HepG2 (cell line): ENCODE measurements around the gene INA. TPM values are rescaled to one million over a fixed set of nuclear protein-coding genes. Genes with fewer than 3 reads are reported as not detected.
A peak's percentile ranks its signal among the peaks of the same experiment; 100 is the strongest.

Experiments
- BORCS8-MEF2B ChIP-seq: sonication (generic); formaldehyde crosslinking; IDR thresholded peaks from 2 replicates; pipeline ENCODE4 v1.8.0; 2022; ENCODE audit warnings: mild to moderate bottlenecking, missing genetic modification reagents
- CBX2 ChIP-seq, 2 experiments: fragments of 200-600 bp in 1 of 2; sonication (generic); formaldehyde crosslinking in 1 of 2; IDR thresholded peaks; 2 replicates each; pipeline versions ENCODE4 v1.7.0 to v1.8.1; 2018 to 2022; ENCODE audit warnings: low read depth in 2 of 2, low read length in 1 of 2, mild to moderate bottlenecking in 1 of 2, missing genetic modification reagents in 1 of 2
- CEBPG ChIP-seq: IDR thresholded peaks from 2 replicates; pipeline ENCODE4 v1.6.1; 2016
- CENPX ChIP-seq: sonication (generic); formaldehyde crosslinking; IDR thresholded peaks from 2 replicates; pipeline ENCODE4 v1.9.0; 2021; ENCODE audit warnings: mild to moderate bottlenecking, missing genetic modification reagents, moderate library complexity
- JUN ChIP-seq: sonication (generic); formaldehyde crosslinking; IDR thresholded peaks from 2 replicates; pipeline ENCODE4 v1.4.0; 2020; ENCODE audit warnings: mild to moderate bottlenecking, missing genetic modification reagents
- MEIS2 ChIP-seq: sonication (generic); formaldehyde crosslinking; IDR thresholded peaks from 2 replicates; pipeline ENCODE4 v1.9.0; 2021; ENCODE audit warnings: mild to moderate bottlenecking, missing genetic modification reagents
- MYC ChIP-seq: sonication (generic); formaldehyde crosslinking; IDR thresholded peaks from 2 replicates; pipeline ENCODE4 v1.9.0; 2021; ENCODE audit warnings: missing genetic modification reagents, borderline replicate concordance
- NFYB ChIP-seq: sonication (generic); formaldehyde crosslinking; IDR thresholded peaks from 2 replicates; pipeline ENCODE4 v1.4.0; 2020; ENCODE audit warnings: missing genetic modification reagents
- POLR2G ChIP-seq: fragments of 200-400 bp; formaldehyde crosslinking; IDR thresholded peaks from 2 replicates; pipeline ENCODE4 v1.6.1; 2018; ENCODE audit warnings: mild to moderate bottlenecking, low read depth, low read length, moderate library complexity
- PTBP1 ChIP-seq: fragments of 200-400 bp; formaldehyde crosslinking; IDR thresholded peaks from 2 replicates; pipeline ENCODE4 v1.6.1; 2018; ENCODE audit warnings: low read length, low read depth; ENCODE audit not compliant: poor library complexity, severe bottlenecking
- SALL1 ChIP-seq: sonication (generic); formaldehyde crosslinking; IDR thresholded peaks from 2 replicates; pipeline ENCODE4 v1.8.0; 2022; ENCODE audit warnings: mild to moderate bottlenecking, missing genetic modification reagents
- SETDB1 ChIP-seq: sonication (generic); formaldehyde crosslinking; IDR thresholded peaks from 2 replicates; pipeline ENCODE4 v1.5.1; 2020; ENCODE audit warnings: missing genetic modification reagents, mild to moderate bottlenecking, borderline replicate concordance
- SPEN ChIP-seq: sonication (generic); formaldehyde crosslinking; IDR thresholded peaks from 2 replicates; pipeline ENCODE4 v1.5.1; 2020; ENCODE audit warnings: low read depth, mild to moderate bottlenecking, missing genetic modification reagents
- TRIM24 ChIP-seq: sonication (generic); formaldehyde crosslinking; IDR thresholded peaks from 2 replicates; pipeline ENCODE4 v1.8.0; 2022; ENCODE audit warnings: mild to moderate bottlenecking, missing genetic modification reagents
- ZEB1 ChIP-seq: IDR thresholded peaks from 2 replicates; pipeline ENCODE4 v1.6.1; 2012; ENCODE audit warnings: mild to moderate bottlenecking, low read depth, inconsistent platforms; ENCODE audit not compliant: insufficient replicate concordance
- ZNF17 ChIP-seq: sonication (generic); formaldehyde crosslinking; IDR thresholded peaks from 2 replicates; pipeline ENCODE4 v1.5.0; 2020; ENCODE audit warnings: mild to moderate bottlenecking, missing genetic modification reagents
- ZNF224 ChIP-seq: sonication (generic); formaldehyde crosslinking; IDR thresholded peaks from 2 replicates; pipeline ENCODE4 v1.5.0; 2020; ENCODE audit warnings: mild to moderate bottlenecking, missing genetic modification reagents
- ZNF234 ChIP-seq: sonication (generic); formaldehyde crosslinking; conservative IDR thresholded peaks from 2 replicates; pipeline ENCODE4 v1.5.1; 2020; ENCODE audit warnings: mild to moderate bottlenecking, missing genetic modification reagents
- ZNF263 ChIP-seq: sonication (generic); formaldehyde crosslinking; IDR thresholded peaks from 2 replicates; pipeline ENCODE4 v1.4.0; 2020; ENCODE audit warnings: missing genetic modification reagents
- ZNF337 ChIP-seq: sonication (generic); formaldehyde crosslinking; IDR thresholded peaks from 2 replicates; pipeline ENCODE4 v1.5.1; 2020; ENCODE audit warnings: missing genetic modification reagents, low read depth, mild to moderate bottlenecking, borderline replicate concordance
- ZNF44 ChIP-seq: sonication (generic); formaldehyde crosslinking; IDR thresholded peaks from 2 replicates; pipeline ENCODE4 v1.5.1; 2020; ENCODE audit warnings: mild to moderate bottlenecking, missing genetic modification reagents
- ZNF570 ChIP-seq: sonication (generic); formaldehyde crosslinking; IDR thresholded peaks from 2 replicates; pipeline ENCODE4 v1.4.0; 2020; ENCODE audit warnings: mild to moderate bottlenecking, missing genetic modification reagents, borderline replicate concordance
- ZNF761 ChIP-seq: sonication (generic); formaldehyde crosslinking; conservative IDR thresholded peaks from 2 replicates; pipeline ENCODE4 v1.4.0; 2020; ENCODE audit warnings: mild to moderate bottlenecking, missing genetic modification reagents
- ZNF790 ChIP-seq: sonication (generic); formaldehyde crosslinking; IDR thresholded peaks from 2 replicates; pipeline ENCODE4 v1.8.0; 2022; ENCODE audit warnings: missing genetic modification reagents, mild to moderate bottlenecking, borderline replicate concordance
- ZSCAN22 ChIP-seq: sonication (generic); formaldehyde crosslinking; IDR thresholded peaks from 2 replicates; pipeline ENCODE4 v1.4.0; 2020; ENCODE audit warnings: mild to moderate bottlenecking, missing genetic modification reagents
- polyA plus RNA-seq, 8 experiments: library from polyadenylated mRNA; depleted of rRNA in 3 of 8; stranded (reverse) in 7 of 8; unstranded in 1 of 8; fragments of >200 nt; fragmentation: Illumina TruSeq in 4 of 8; extraction: Trizol in 4 of 8; gene quantifications; 2 replicates each; pipeline versions ENCODE4 v1.2.1 to v1.2.3, GENCODE V29; 2011 to 2016; ENCODE audit warnings: low read depth in 4 of 8, missing spikeins in 1 of 8, mixed read lengths in 1 of 8; ENCODE audit not compliant: insufficient read depth in 1 of 8
- total RNA-seq, 5 experiments: library from RNA; depleted of rRNA; stranded (reverse); fragments of >200 nt; fragmentation: Illumina TruSeq; extraction: Trizol; gene quantifications; 2 replicates each; pipeline ENCODE4 v1.2.3, GENCODE V29; 2016; ENCODE audit warnings: low read depth in 1 of 5
- TF ChIP-seq, protein P1 (sequence below): sonication (generic); formaldehyde crosslinking; IDR thresholded peaks from 2 replicates; pipeline ENCODE4 v1.4.0; 2020; ENCODE audit warnings: missing genetic modification reagents
- TF ChIP-seq, protein P2 (sequence below): sonication (generic); formaldehyde crosslinking; IDR thresholded peaks from 2 replicates; pipeline ENCODE4 v1.9.0; 2022; ENCODE audit warnings: low read depth, missing genetic modification reagents
- TF ChIP-seq, protein P3 (sequence below): sonication (generic); formaldehyde crosslinking; IDR thresholded peaks from 2 replicates; pipeline ENCODE4 v1.4.0; 2020; ENCODE audit warnings: missing genetic modification reagents; ENCODE audit errors: not compliant biosample characterization
- TF ChIP-seq, protein P4 (sequence below): sonication (generic); formaldehyde crosslinking; IDR thresholded peaks from 2 replicates; pipeline ENCODE4 v1.5.0; 2020; ENCODE audit warnings: missing genetic modification reagents

Gene INA
- total and polyA plus RNA-seq, 2 of the 13 experiments (the other 11 are each of a cell fraction or from before 2014, with no cell fraction given) = 0.04 to 0.13 TPM

DNA sequence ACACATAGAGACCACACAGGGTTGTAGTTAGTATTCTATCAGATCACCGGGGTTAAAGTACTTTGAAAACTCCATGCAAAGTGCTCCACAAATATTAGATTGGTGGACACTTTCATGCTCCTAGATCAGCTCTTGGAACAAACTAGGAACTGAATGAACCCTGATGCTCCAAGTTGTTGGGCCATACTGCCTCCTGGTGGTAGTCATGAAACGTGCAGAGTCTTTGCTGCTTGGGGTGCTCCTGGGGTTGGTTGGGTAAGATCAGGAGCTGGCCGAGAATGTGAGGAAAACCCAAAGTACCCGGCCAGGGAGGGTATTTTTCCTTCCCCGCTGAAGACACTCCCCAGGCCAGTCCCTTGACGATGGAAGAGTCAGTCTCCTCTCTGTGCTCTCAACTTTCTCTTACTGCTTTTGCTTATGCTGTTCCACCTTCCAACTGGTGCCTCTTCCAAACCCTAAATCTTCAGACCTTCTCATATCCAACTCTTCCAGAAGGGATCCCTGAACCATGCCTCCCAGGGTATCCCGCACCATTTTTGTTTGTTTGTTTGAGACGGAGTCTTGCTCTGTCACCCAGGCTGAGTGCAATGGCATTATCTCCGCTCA, 32.2 kb upstream of the INA start (continued):
- TF ChIP-seq ZNF234 (CRISPR knock-in tag) (no peak), ZEB1 (no peak), SALL1 (CRISPR knock-in tag) (0 out of 2 replicates have a peak, but pooled peaks have one; percentile 21), MYC (CRISPR knock-in tag) (no peak), ZNF263 (0 out of 2 replicates have a peak, but pooled peaks have one; percentile 35), POLR2G (no peak), CENPX (CRISPR knock-in tag) (no peak), ZNF224 (no peak), BORCS8-MEF2B (CRISPR knock-in tag) (no peak), MEIS2 (CRISPR knock-in tag) (no peak), CEBPG (peak; percentile 34), SETDB1 (no peak), ZNF790 (CRISPR knock-in tag) (no peak), ZNF570 (CRISPR knock-in tag) (no peak), SPEN (CRISPR knock-in tag) (no peak), NFYB (CRISPR knock-in tag) (no peak), ZNF337 (CRISPR knock-in tag) (no peak), JUN (CRISPR knock-in tag) (no peak), ZNF44 (CRISPR knock-in tag) (no peak), PTBP1 (no peak), TRIM24 (CRISPR knock-in tag) (no peak), ZNF17 (CRISPR knock-in tag) (no peak), CBX2 (IDR thresholded peaks at IDR 0.05; ENCODE audit: low read depth, low read length) (no peak), CBX2 (CRISPR knock-in tag; IDR thresholded peaks at IDR 0.05; ENCODE audit: low read depth) (no peak), ZSCAN22 (CRISPR knock-in tag) (no peak), ZNF761 (CRISPR knock-in tag) (no peak)
- TF ChIP-seq, protein P1, sequence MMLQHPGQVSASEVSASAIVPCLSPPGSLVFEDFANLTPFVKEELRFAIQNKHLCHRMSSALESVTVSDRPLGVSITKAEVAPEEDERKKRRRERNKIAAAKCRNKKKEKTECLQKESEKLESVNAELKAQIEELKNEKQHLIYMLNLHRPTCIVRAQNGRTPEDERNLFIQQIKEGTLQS = no peak
- TF ChIP-seq, protein P2, sequence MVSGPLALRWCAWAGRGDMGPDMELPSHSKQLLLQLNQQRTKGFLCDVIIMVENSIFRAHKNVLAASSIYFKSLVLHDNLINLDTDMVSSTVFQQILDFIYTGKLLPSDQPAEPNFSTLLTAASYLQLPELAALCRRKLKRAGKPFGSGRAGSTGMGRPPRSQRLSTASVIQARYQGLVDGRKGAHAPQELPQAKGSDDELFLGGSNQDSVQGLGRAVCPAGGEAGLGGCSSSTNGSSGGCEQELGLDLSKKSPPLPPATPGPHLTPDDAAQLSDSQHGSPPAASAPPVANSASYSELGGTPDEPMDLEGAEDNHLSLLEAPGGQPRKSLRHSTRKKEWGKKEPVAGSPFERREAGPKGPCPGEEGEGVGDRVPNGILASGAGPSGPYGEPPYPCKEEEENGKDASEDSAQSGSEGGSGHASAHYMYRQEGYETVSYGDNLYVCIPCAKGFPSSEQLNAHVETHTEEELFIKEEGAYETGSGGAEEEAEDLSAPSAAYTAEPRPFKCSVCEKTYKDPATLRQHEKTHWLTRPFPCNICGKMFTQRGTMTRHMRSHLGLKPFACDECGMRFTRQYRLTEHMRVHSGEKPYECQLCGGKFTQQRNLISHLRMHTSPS (CRISPR knock-in tag) = no peak
- TF ChIP-seq, protein P3, sequence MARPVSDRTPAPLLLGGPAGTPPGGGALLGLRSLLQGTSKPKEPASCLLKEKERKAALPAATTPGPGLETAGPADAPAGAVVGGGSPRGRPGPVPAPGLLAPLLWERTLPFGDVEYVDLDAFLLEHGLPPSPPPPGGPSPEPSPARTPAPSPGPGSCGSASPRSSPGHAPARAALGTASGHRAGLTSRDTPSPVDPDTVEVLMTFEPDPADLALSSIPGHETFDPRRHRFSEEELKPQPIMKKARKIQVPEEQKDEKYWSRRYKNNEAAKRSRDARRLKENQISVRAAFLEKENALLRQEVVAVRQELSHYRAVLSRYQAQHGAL (CRISPR knock-in tag) = no peak
- TF ChIP-seq, protein P4, sequence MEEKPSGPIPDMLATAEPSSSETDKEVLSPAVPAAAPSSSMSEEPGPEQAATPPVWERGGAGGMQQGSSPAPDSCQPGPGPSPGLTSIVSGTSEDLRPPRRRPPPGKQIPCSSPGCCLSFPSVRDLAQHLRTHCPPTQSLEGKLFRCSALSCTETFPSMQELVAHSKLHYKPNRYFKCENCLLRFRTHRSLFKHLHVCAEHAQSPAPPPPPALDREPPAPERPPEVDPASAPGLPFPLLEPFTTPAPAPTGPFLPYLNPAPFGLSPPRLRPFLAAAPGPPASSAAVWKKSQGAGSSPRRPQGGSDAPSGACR (CRISPR knock-in tag) = no peak
